Measurements from ENCODE around the gene WASF2.

DNA sequence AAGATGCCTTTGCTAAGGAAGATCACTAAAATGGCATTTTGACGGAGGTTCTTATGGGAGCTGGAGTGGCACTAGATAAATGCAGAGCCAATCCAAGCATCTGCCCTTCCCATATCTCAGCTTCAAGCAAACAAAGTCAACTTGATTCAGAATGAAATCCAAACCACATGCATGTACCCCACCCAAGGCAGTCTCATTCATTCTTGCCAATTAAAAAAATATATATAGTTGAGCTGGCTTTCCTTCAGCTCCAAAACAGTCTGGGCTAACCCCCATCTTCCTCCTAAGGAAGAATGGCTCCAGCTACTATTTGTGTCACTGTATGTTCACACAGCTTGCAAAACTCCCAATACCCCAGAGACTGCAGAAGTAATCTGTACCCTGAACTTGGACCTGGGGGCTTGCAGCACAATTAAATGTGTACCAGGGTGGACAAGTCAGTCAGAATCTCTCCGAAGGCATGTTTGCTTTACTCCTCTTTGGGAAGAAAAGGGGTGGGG, 62.1 kb downstream of the WASF2 start:
- TF ChIP-seq, protein P1, sequence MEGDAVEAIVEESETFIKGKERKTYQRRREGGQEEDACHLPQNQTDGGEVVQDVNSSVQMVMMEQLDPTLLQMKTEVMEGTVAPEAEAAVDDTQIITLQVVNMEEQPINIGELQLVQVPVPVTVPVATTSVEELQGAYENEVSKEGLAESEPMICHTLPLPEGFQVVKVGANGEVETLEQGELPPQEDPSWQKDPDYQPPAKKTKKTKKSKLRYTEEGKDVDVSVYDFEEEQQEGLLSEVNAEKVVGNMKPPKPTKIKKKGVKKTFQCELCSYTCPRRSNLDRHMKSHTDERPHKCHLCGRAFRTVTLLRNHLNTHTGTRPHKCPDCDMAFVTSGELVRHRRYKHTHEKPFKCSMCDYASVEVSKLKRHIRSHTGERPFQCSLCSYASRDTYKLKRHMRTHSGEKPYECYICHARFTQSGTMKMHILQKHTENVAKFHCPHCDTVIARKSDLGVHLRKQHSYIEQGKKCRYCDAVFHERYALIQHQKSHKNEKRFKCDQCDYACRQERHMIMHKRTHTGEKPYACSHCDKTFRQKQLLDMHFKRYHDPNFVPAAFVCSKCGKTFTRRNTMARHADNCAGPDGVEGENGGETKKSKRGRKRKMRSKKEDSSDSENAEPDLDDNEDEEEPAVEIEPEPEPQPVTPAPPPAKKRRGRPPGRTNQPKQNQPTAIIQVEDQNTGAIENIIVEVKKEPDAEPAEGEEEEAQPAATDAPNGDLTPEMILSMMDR (IDR thresholded peaks at IDR 0.05; ENCODE audit: borderline replicate concordance, extremely low read depth, low read length, poor library complexity, severe bottlenecking): no peak
- no peak for TF ChIP-seq EZH2 (IDR thresholded peaks at IDR 0.05; ENCODE audit: borderline replicate concordance, low read depth, low read length, severe bottlenecking)

Measured in DND-41 (cell line).